NT2/D1 (cell line): ENCODE data around the gene CDCA4.

ENCODE experiments used
- DNase-seq: peaks from one replicate; pipeline ENCODE4 v3.0.0-alpha.2; 2011; ENCODE audit warnings: low read depth, low spot score
- H3K27me3 ChIP-seq: 2 replicates; pipeline ENCODE4 v1.6.0; 2011; ENCODE audit warnings: mild to moderate bottlenecking; ENCODE audit not compliant: insufficient read length, insufficient read depth
- H3K36me3 ChIP-seq: 2 replicates; pipeline ENCODE4 v1.6.1; 2011; ENCODE audit warnings: mild to moderate bottlenecking, low read length, mixed read lengths; ENCODE audit not compliant: insufficient read depth, insufficient read length
- H3K4me1 ChIP-seq: 2 replicates; pipeline ENCODE4 v1.5.1; 2011; ENCODE audit not compliant: insufficient read depth, insufficient read length
- H3K4me3 ChIP-seq: 2 replicates; pipeline ENCODE4 v1.5.1; 2011; ENCODE audit warnings: low read depth; ENCODE audit not compliant: insufficient read length
- H3K9ac ChIP-seq: 2 replicates; pipeline ENCODE4 v1.6.0; 2011; ENCODE audit warnings: low read depth; ENCODE audit not compliant: insufficient read length
- H3K9me3 ChIP-seq: 2 replicates; pipeline ENCODE4 v1.5.1; 2011; ENCODE audit warnings: mild to moderate bottlenecking, low read length; ENCODE audit not compliant: insufficient read depth
- SUZ12 ChIP-seq: IDR thresholded peaks from 2 replicates; pipeline ENCODE4 v1.6.1; 2011; ENCODE audit not compliant: insufficient read length, insufficient read depth; ENCODE audit errors: extremely low read depth
- YY1 ChIP-seq: IDR thresholded peaks from 2 replicates; pipeline ENCODE4 v1.6.1; 2011; ENCODE audit not compliant: insufficient read length, insufficient read depth
- ZNF274 ChIP-seq: IDR thresholded peaks from 2 replicates; pipeline ENCODE4 v1.6.1; 2011; ENCODE audit warnings: mild to moderate bottlenecking, low read depth, low read length

Gene CDCA4

GRCh38 chr14:105015242-105015641, 5.6 kb downstream of the CDCA4 start:
- Histone ChIP-seq H3K27me3 (no peaks in the 10 kb centered on the region), H3K36me3 (peaks cover 55% of the 10 kb centered on the region), H3K4me1 (peaks cover 6% of the 10 kb centered on the region), H3K4me3 (no peak overlapping the region), H3K9ac (no peak overlapping the region), H3K9me3 (no peaks in the 10 kb centered on the region)
- DNase-seq, result no peak
- no peak for TF ChIP-seq SUZ12
- TF ChIP-seq ZNF274, result no peak
- TF ChIP-seq YY1, result no peak

DNA sequence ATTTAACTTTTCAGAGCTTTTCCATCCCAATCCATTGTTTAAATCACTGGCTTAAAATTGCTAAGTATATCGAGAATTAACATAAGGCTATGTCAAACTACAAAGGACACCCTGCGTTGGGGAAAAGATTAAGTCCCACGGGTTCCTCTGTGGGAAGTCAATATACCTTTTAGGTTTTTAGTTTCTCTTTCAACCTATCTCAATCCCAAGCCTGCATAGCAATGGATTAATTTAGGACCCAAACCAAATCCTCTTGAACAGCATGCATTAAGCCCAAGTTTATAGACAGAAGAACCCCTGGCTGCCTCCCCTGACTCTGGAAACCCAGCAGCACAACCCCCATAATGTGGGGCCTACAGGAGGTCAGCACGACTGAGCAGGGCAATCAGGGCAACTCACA, 6.3 kb downstream of the CDCA4 start:
- no peaks in the 10 kb centered on the region for H3K9me3 ChIP-seq
- H3K27me3 ChIP-seq, result no peaks in the 10 kb centered on the region
- DNase-seq, result no peak
- H3K36me3 ChIP-seq, result peaks cover 55% of the 10 kb centered on the region
- peaks cover 6% of the 10 kb centered on the region for H3K4me1 ChIP-seq
- no peak overlapping the region for H3K4me3 ChIP-seq
- no peak overlapping the region for H3K9ac ChIP-seq
- TF ChIP-seq SUZ12, result no peak
- no peak for TF ChIP-seq YY1
- no peak for TF ChIP-seq ZNF274

GRCh38 chr14:105014032-105014431, 6.9 kb downstream of the CDCA4 start:
- Histone ChIP-seq H3K36me3 (peaks cover 57% of the 10 kb centered on the region), H3K27me3 (no peaks in the 10 kb centered on the region), H3K4me3 (no peak overlapping the region), H3K9ac (no peak overlapping the region), H3K4me1 (peaks cover 4% of the 10 kb centered on the region), H3K9me3 (no peaks in the 10 kb centered on the region)
- no peak for TF ChIP-seq YY1
- no peak for TF ChIP-seq ZNF274
- TF ChIP-seq SUZ12, result no peak
- DNase-seq, result no peak

GRCh38 chr14:105013150-105013785, 7.6 kb downstream of the CDCA4 start:
- TF ChIP-seq YY1, result no peak
- no peak for TF ChIP-seq SUZ12
- TF ChIP-seq ZNF274, result no peak
- H3K4me3 ChIP-seq, result no peak overlapping the region
- H3K9ac ChIP-seq, result no peak overlapping the region
- H3K9me3 ChIP-seq, result no peaks in the 10 kb centered on the region
- peaks cover 4% of the 10 kb centered on the region for H3K4me1 ChIP-seq
- DNase-seq, result no peak
- peaks cover 55% of the 10 kb centered on the region for H3K36me3 ChIP-seq
- H3K27me3 ChIP-seq, result no peaks in the 10 kb centered on the region

GRCh38 chr14:105012171-105012985, 8.5 kb downstream of the CDCA4 start:
- TF ChIP-seq SUZ12, result no peak
- Histone ChIP-seq H3K36me3 (peaks cover 60% of the 10 kb centered on the region), H3K4me3 (no peak overlapping the region), H3K27me3 (no peaks in the 10 kb centered on the region), H3K9me3 (no peaks in the 10 kb centered on the region), H3K4me1 (peaks cover 4% of the 10 kb centered on the region), H3K9ac (no peak overlapping the region)
- DNase-seq, result no peak

GRCh38 chr14:105011312-105011990, 9.4 kb downstream of the CDCA4 start:
- Histone ChIP-seq H3K4me1 (peaks cover 4% of the 10 kb centered on the region), H3K9me3 (no peaks in the 10 kb centered on the region), H3K4me3 (no peak overlapping the region), H3K36me3 (peaks cover 66% of the 10 kb centered on the region), H3K9ac (no peak overlapping the region), H3K27me3 (no peaks in the 10 kb centered on the region)
- DNase-seq, result no peak
- TF ChIP-seq SUZ12, result no peak
- TF ChIP-seq YY1, result no peak
- no peak for TF ChIP-seq ZNF274

- peaks cover 1% of the 10 kb centered on the region for H3K4me1 ChIP-seq
- no peak for DNase-seq
- no peak overlapping the region for H3K9ac ChIP-seq
- H3K4me3 ChIP-seq, result no peak overlapping the region
- H3K27me3 ChIP-seq, result no peaks in the 10 kb centered on the region
- no peaks in the 10 kb centered on the region for H3K9me3 ChIP-seq
- TF ChIP-seq YY1 (no peak), ZNF274 (no peak), SUZ12 (no peak)
- H3K36me3 ChIP-seq, result peaks cover 65% of the 10 kb centered on the region
Measured at GRCh38 chr14:105010891-105011291, 10.0 kb downstream of the CDCA4 start.
